HL-60 (cell line): Measurements from ENCODE around the gene EPHX1.

ENCODE experiments used
- POLR2AphosphoS5 ChIP-seq: IDR thresholded peaks from 2 replicates; pipeline ENCODE4 v1.6.1; 2012; ENCODE audit warnings: low read depth
- TF ChIP-seq, protein P1 (sequence below): IDR thresholded peaks from one replicate; pipeline ENCODE4 v1.5.1; 2011; ENCODE audit warnings: low read length, control low read depth, inconsistent platforms; ENCODE audit not compliant: insufficient read depth

DNA sequence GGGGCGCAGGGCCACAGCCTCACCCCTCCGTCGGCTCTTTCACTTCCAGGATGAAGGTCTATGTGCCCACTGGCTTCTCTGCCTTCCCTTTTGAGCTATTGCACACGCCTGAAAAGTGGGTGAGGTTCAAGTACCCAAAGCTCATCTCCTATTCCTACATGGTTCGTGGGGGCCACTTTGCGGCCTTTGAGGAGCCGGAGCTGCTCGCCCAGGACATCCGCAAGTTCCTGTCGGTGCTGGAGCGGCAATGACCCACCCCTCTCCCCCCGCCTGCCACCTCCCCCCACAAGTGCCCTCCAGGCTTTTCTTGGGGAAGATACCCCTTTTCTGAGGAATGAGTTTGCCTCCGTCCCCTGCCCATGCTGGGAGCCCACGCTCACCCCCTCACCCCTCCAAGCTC lies 35.2 kb downstream of the EPHX1 start:
- TF ChIP-seq, protein P1, sequence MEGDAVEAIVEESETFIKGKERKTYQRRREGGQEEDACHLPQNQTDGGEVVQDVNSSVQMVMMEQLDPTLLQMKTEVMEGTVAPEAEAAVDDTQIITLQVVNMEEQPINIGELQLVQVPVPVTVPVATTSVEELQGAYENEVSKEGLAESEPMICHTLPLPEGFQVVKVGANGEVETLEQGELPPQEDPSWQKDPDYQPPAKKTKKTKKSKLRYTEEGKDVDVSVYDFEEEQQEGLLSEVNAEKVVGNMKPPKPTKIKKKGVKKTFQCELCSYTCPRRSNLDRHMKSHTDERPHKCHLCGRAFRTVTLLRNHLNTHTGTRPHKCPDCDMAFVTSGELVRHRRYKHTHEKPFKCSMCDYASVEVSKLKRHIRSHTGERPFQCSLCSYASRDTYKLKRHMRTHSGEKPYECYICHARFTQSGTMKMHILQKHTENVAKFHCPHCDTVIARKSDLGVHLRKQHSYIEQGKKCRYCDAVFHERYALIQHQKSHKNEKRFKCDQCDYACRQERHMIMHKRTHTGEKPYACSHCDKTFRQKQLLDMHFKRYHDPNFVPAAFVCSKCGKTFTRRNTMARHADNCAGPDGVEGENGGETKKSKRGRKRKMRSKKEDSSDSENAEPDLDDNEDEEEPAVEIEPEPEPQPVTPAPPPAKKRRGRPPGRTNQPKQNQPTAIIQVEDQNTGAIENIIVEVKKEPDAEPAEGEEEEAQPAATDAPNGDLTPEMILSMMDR, result no peak
- no peak for TF ChIP-seq POLR2AphosphoS5
